Astrocyte (in vitro differentiated cells and primary cell): ENCODE results near the gene ODF4. TPM values are rescaled to one million over a fixed set of nuclear protein-coding genes. Genes with fewer than 3 reads are reported as not detected.

Experiments
- DNase-seq: peaks from one replicate; pipeline ENCODE4 v3.0.0-alpha.2; 2010; ENCODE audit warnings: low read depth
- FAIRE-seq: peaks from 2 replicates; lab custom pipeline; 2011; peaks lifted over from hg19 to GRCh38; lab: Jason Lieb, UNC
- H2AFZ ChIP-seq: 2 replicates; pipeline ENCODE4 v1.6.0; 2012; ENCODE audit warnings: low read depth, low read length, inconsistent platforms
- H3K27ac ChIP-seq: 2 replicates; pipeline ENCODE4 v1.5.1; 2011; ENCODE audit warnings: low read depth, low read length, inconsistent platforms
- H3K27me3 ChIP-seq: 2 replicates; pipeline ENCODE4 v1.6.0; 2011; ENCODE audit warnings: low read length, inconsistent platforms; ENCODE audit not compliant: insufficient read depth
- H3K36me3 ChIP-seq: 2 replicates; pipeline ENCODE4 v1.5.1; 2011; ENCODE audit warnings: low read length, inconsistent platforms; ENCODE audit not compliant: insufficient read depth
- H3K4me1 ChIP-seq: 2 replicates; pipeline ENCODE4 v1.5.1; 2011; ENCODE audit warnings: low read length, inconsistent platforms; ENCODE audit not compliant: insufficient read depth
- H3K4me2 ChIP-seq: 2 replicates; pipeline ENCODE4 v1.6.0; 2012; ENCODE audit warnings: low read length, inconsistent platforms
- H3K4me3 ChIP-seq: 2 replicates; pipeline ENCODE4 v1.5.1; 2011; ENCODE audit warnings: low read depth, mild to moderate bottlenecking, low read length, inconsistent platforms; ENCODE audit not compliant: insufficient read depth
- H3K79me2 ChIP-seq: 2 replicates; pipeline ENCODE4 v1.6.0; 2012; ENCODE audit warnings: mild to moderate bottlenecking, low read length, inconsistent platforms; ENCODE audit not compliant: insufficient read depth
- H3K9ac ChIP-seq: 2 replicates; pipeline ENCODE4 v1.6.0; 2012; ENCODE audit warnings: mild to moderate bottlenecking, low read length, inconsistent platforms
- H3K9me3 ChIP-seq: 2 replicates; pipeline ENCODE4 v1.5.1; 2012; ENCODE audit warnings: low read depth, mild to moderate bottlenecking, low read length, inconsistent platforms; ENCODE audit not compliant: insufficient read depth
- H4K20me1 ChIP-seq: 2 replicates; pipeline ENCODE4 v1.6.0; 2012; ENCODE audit warnings: low read length, inconsistent platforms; ENCODE audit not compliant: insufficient read depth
- H3K27ac Mint-ChIP-seq: one replicate; pipeline ENCODE4 v1.8.0; 2021; ENCODE audit warnings: mild to moderate bottlenecking, mixed read lengths; ENCODE audit not compliant: unreplicated experiment
- H3K27me3 Mint-ChIP-seq: one replicate; pipeline ENCODE4 v1.8.0; 2021; ENCODE audit warnings: low read depth, mixed read lengths; ENCODE audit not compliant: unreplicated experiment
- H3K36me3 Mint-ChIP-seq: one replicate; pipeline ENCODE4 v1.8.0; 2021; ENCODE audit warnings: low read depth, mixed read lengths; ENCODE audit not compliant: unreplicated experiment
- H3K4me1 Mint-ChIP-seq: one replicate; pipeline ENCODE4 v1.8.0; 2021; ENCODE audit warnings: low read depth, mixed read lengths; ENCODE audit not compliant: unreplicated experiment
- H3K4me3 Mint-ChIP-seq: one replicate; pipeline ENCODE4 v1.8.0; 2021; ENCODE audit warnings: mild to moderate bottlenecking, moderate library complexity, mixed read lengths; ENCODE audit not compliant: unreplicated experiment
- H3K9me3 Mint-ChIP-seq: one replicate; pipeline ENCODE4 v1.8.0; 2021; ENCODE audit warnings: mild to moderate bottlenecking, mixed read lengths; ENCODE audit not compliant: unreplicated experiment
- CTCF ChIP-seq: IDR thresholded peaks from 2 replicates; pipeline ENCODE4 v1.5.1; 2011; ENCODE audit warnings: low read depth, mild to moderate bottlenecking, inconsistent platforms, low read length, moderate library complexity; ENCODE audit not compliant: insufficient read depth
- EZH2 ChIP-seq: IDR thresholded peaks from 2 replicates; pipeline ENCODE4 v1.6.1; 2012; ENCODE audit warnings: mild to moderate bottlenecking, low read length, inconsistent platforms; ENCODE audit not compliant: insufficient read depth
- total RNA-seq: library from RNA; stranded (reverse); gene quantifications from 2 replicates; pipeline ENCODE4 v1.2.1, GENCODE V29; 2021

ODF4 gene
- total RNA-seq, 1 donor from 2014 or later: not detected

GRCh38 chr17:8383143-8383822, 43.6 kb downstream of the ODF4 start, which contains the start of gene RPL26:
Gene RPL26 (minus strand): TSS chr17:8383193. CDS start chr17:8382310, 883 bp downstream.
- peaks cover 43% of the 10 kb centered on the region for H4K20me1 ChIP-seq
- peaks cover 47% of the 10 kb centered on the region for H3K79me2 ChIP-seq
- TF ChIP-seq CTCF (peak; percentile 96), EZH2 (no peak)
- Mint-ChIP-seq H3K36me3 (peaks cover 10% of the 10 kb centered on the region), H3K4me3 (peak within 1 kb of the TSS; percentile 100), H3K4me1 (peaks cover 35% of the 10 kb centered on the region), H3K27me3 (no peaks in the 10 kb centered on the region), H3K27ac (peak within 1 kb of the TSS; percentile 99), H3K9me3 (no peaks in the 10 kb centered on the region)
- peak within 1 kb of the TSS; percentile 94 for H3K4me2 ChIP-seq
- H3K27ac ChIP-seq: peak within 1 kb of the TSS; percentile 81
- peak within 1 kb of the TSS; percentile 92 for H2AFZ ChIP-seq
- no peaks in the 10 kb centered on the region for H3K27me3 ChIP-seq
- FAIRE-seq (no peak), DNase-seq (peak; percentile 92)
- peaks cover 30% of the 10 kb centered on the region for H3K4me1 ChIP-seq
- H3K4me3 ChIP-seq: peak within 1 kb of the TSS; percentile 97
- no peaks in the 10 kb centered on the region for H3K9me3 ChIP-seq
- H3K36me3 ChIP-seq: peaks cover 32% of the 10 kb centered on the region
- H3K9ac ChIP-seq: peak within 1 kb of the TSS; percentile 98

GRCh38 chr17:8384801-8385378, 45.2 kb downstream of the ODF4 start:
- FAIRE-seq (peak; percentile 73), DNase-seq (peak; percentile 94)
- H2AFZ ChIP-seq: no peak overlapping the region
- H3K9me3 ChIP-seq: no peaks in the 10 kb centered on the region
- H3K9ac ChIP-seq: peak overlapping the region; percentile 98
- peaks cover 19% of the 10 kb centered on the region for H3K36me3 ChIP-seq
- peaks cover 31% of the 10 kb centered on the region for H3K79me2 ChIP-seq
- H3K4me2 ChIP-seq: peak overlapping the region; percentile 94
- H3K4me1 ChIP-seq: peaks cover 30% of the 10 kb centered on the region
- H4K20me1 ChIP-seq: peaks cover 28% of the 10 kb centered on the region
- Mint-ChIP-seq H3K9me3 (no peaks in the 10 kb centered on the region), H3K4me1 (peaks cover 30% of the 10 kb centered on the region), H3K27me3 (no peaks in the 10 kb centered on the region), H3K4me3 (peak overlapping the region; percentile 83), H3K27ac (peak overlapping the region; percentile 96), H3K36me3 (peaks cover 10% of the 10 kb centered on the region)
- no peaks in the 10 kb centered on the region for H3K27me3 ChIP-seq
- H3K4me3 ChIP-seq: no peak overlapping the region
- H3K27ac ChIP-seq: peak overlapping the region; percentile 70
- TF ChIP-seq CTCF: no peak
- TF ChIP-seq EZH2: no peak
